Keratinocyte (primary cell): ENCODE results near the gene FBLN1. TPM values are rescaled to one million over a fixed set of nuclear protein-coding genes. Genes with fewer than 3 reads are reported as not detected.

ENCODE experiments used
- DNase-seq: peaks from one replicate; pipeline ENCODE4 v3.0.0-alpha.2; 2011; ENCODE audit warnings: low read depth, missing footprints, low spot score
- FAIRE-seq: peaks from 2 replicates; lab custom pipeline; 2011; peaks lifted over from hg19 to GRCh38; lab: Jason Lieb, UNC
- H2AFZ ChIP-seq: 2 replicates; pipeline ENCODE4 v1.6.0; 2012; ENCODE audit warnings: low read length, control low read depth, inconsistent platforms; ENCODE audit not compliant: control insufficient read depth
- H3K27ac ChIP-seq: 2 replicates; pipeline ENCODE4 v1.5.1; 2011; ENCODE audit warnings: low read length; ENCODE audit not compliant: control insufficient read depth, insufficient read depth
- H3K27me3 ChIP-seq: 3 replicates; pipeline ENCODE4 v1.6.0; 2011; ENCODE audit warnings: low read length; ENCODE audit not compliant: control insufficient read depth, insufficient read depth; ENCODE audit errors: extremely low read depth
- H3K36me3 ChIP-seq, 2 experiments: 2 replicates in 1 of 2; 3 replicates in 1 of 2; pipeline ENCODE4 v1.5.1; 2011; ENCODE audit warnings: low read length in 2 of 2, mild to moderate bottlenecking in 1 of 2; ENCODE audit not compliant: control insufficient read depth in 2 of 2, insufficient read depth in 2 of 2; ENCODE audit errors: extremely low read depth in 1 of 2
- H3K4me1 ChIP-seq: 3 replicates; pipeline ENCODE4 v1.5.1; 2011; ENCODE audit warnings: low read length; ENCODE audit not compliant: control insufficient read depth, insufficient read depth; ENCODE audit errors: extremely low read depth
- H3K4me2 ChIP-seq: 3 replicates; pipeline ENCODE4 v1.6.0; 2011; ENCODE audit warnings: low read depth, low read length; ENCODE audit not compliant: control insufficient read depth, insufficient read depth; ENCODE audit errors: extremely low read depth
- H3K4me3 ChIP-seq, 3 experiments: fragments of 200-600 bp in 1 of 3; sonication (generic) in 1 of 3; 2 replicates in 2 of 3; 3 replicates in 1 of 3; pipeline ENCODE4 v1.5.1; 2011 to 2016; ENCODE audit warnings: low read length in 3 of 3, mild to moderate bottlenecking in 3 of 3, control low read depth in 2 of 3, inconsistent platforms in 1 of 3, low read depth in 1 of 3, mixed read lengths in 1 of 3, mixed run types in 1 of 3, moderate library complexity in 1 of 3; ENCODE audit not compliant: control insufficient read depth in 2 of 3, insufficient read depth in 2 of 3; ENCODE audit errors: extremely low read depth in 1 of 3
- H3K79me2 ChIP-seq: 2 replicates; pipeline ENCODE4 v1.6.0; 2012; ENCODE audit warnings: low read length; ENCODE audit not compliant: control insufficient read depth, insufficient read depth
- H3K9ac ChIP-seq: 3 replicates; pipeline ENCODE4 v1.6.0; 2011; ENCODE audit warnings: low read length; ENCODE audit not compliant: control insufficient read depth, insufficient read depth; ENCODE audit errors: extremely low read depth
- H3K9me1 ChIP-seq: 3 replicates; pipeline ENCODE4 v1.6.0; 2011; ENCODE audit warnings: low read length; ENCODE audit not compliant: control insufficient read depth, insufficient read depth; ENCODE audit errors: extremely low read depth
- H3K9me3 ChIP-seq: 2 replicates; pipeline ENCODE4 v1.5.1; 2012; ENCODE audit warnings: low read depth, low read length; ENCODE audit not compliant: control insufficient read depth
- H4K20me1 ChIP-seq: 3 replicates; pipeline ENCODE4 v1.6.0; 2011; ENCODE audit warnings: low read length; ENCODE audit not compliant: control insufficient read depth, insufficient read depth; ENCODE audit errors: extremely low read depth
- EZH2 ChIP-seq: IDR thresholded peaks from one replicate; pipeline ENCODE4 v1.6.1; 2012; ENCODE audit warnings: inconsistent platforms, mild to moderate bottlenecking, low read length, moderate library complexity
- dilution Hi-C: fragments of 300-500 bp; cut with MboI; formaldehyde crosslinking; loops from one replicate; pipeline ENCODE4 v1.7.0; 2020; ENCODE audit warnings: low sequenced_read_pairs; ENCODE audit not compliant: extremely low pct_ligation_motif_present
- polyA plus RNA-seq, 5 experiments: library from polyadenylated mRNA; depleted of rRNA in 3 of 5; stranded (reverse) in 3 of 5; stranded (forward) in 1 of 5; unstranded in 1 of 5; fragments of >200 nt; gene quantifications; 1 replicate in 1 of 5; 2 replicates in 3 of 5; 3 replicates in 1 of 5; pipeline versions ENCODE4 v1.2.1 to v1.2.3, GENCODE V29; 2011 to 2012; ENCODE audit warnings: missing spikeins in 2 of 5, low read depth in 1 of 5, low replicate concordance in 1 of 5
- TF ChIP-seq, protein P1 (sequence below), 3 experiments: IDR thresholded peaks in 1 of 3; conservative IDR thresholded peaks in 1 of 3; optimal IDR thresholded peaks in 1 of 3; 2 replicates in 2 of 3; 3 replicates in 1 of 3; pipeline versions ENCODE3 to v1.5.1; 2011; ENCODE audit warnings: low read length in 3 of 3, mild to moderate bottlenecking in 3 of 3, moderate library complexity in 2 of 3, control low read depth in 1 of 3, inconsistent platforms in 1 of 3; ENCODE audit not compliant: insufficient read depth in 2 of 3; ENCODE audit errors: extremely low read depth in 1 of 3

FBLN1 gene
- polyA plus RNA-seq, 1 donor (not counting 4 experiments of a cell fraction or from before 2014, with no cell fraction given) = 13.7 TPM

DNA sequence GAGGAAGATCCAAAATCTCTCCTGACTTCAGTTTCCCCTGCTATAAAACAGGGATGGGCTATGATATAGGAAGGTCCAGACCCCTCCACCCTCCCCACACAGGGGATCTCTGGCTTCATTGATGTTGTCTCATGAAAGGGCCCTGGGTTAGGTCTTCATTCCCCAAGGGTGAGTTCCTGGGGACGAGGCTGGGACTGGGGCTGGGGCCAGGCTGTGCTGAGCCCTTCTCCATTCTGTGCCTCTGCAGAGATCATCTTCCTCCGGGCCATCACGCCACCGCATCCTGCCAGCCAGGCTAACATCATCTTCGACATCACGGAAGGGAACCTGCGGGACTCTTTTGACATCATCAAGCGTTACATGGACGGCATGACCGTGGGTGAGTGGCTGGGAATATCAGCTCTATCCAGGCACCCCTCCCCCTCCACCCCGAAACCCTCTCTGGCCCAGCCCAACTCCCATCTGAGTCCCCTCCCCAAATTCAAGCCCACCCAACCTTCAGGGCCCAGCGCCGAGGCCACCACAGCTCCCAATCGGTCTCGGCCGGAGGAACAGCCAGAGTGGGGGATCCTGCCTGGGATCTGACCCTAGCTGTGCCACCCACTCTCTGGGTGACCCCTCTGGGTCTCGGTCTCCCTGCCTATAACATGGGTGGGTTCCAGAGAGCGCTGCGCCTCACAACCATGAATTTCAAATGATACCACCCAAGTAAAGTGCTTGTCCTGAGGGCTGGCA, 74.2 kb downstream of the FBLN1 start:
- dilution Hi-C loops = no loop called here
- FAIRE-seq (no peak), DNase-seq (no peak)
- H3K9ac ChIP-seq = no peak overlapping the region
- no peak overlapping the region for H2AFZ ChIP-seq
- no peak overlapping the region for H3K4me2 ChIP-seq
- no peaks in the 10 kb centered on the region for H3K9me1 ChIP-seq
- H3K4me1 ChIP-seq = peaks cover 9% of the 10 kb centered on the region
- no peaks in the 10 kb centered on the region for H3K27me3 ChIP-seq
- TF ChIP-seq, protein P1, sequence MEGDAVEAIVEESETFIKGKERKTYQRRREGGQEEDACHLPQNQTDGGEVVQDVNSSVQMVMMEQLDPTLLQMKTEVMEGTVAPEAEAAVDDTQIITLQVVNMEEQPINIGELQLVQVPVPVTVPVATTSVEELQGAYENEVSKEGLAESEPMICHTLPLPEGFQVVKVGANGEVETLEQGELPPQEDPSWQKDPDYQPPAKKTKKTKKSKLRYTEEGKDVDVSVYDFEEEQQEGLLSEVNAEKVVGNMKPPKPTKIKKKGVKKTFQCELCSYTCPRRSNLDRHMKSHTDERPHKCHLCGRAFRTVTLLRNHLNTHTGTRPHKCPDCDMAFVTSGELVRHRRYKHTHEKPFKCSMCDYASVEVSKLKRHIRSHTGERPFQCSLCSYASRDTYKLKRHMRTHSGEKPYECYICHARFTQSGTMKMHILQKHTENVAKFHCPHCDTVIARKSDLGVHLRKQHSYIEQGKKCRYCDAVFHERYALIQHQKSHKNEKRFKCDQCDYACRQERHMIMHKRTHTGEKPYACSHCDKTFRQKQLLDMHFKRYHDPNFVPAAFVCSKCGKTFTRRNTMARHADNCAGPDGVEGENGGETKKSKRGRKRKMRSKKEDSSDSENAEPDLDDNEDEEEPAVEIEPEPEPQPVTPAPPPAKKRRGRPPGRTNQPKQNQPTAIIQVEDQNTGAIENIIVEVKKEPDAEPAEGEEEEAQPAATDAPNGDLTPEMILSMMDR (optimal IDR thresholded peaks at IDR 0.05 in 1 of 3, IDR thresholded peaks at IDR 0.05 in 1 of 3, conservative IDR thresholded peaks at IDR 0.05 in 1 of 3; ENCODE audit: extremely low read depth in 1 of 3, insufficient read depth in 2 of 3, low read length in 3 of 3) = no peak
- TF ChIP-seq EZH2 = no peak
- no peak overlapping the region for H3K27ac ChIP-seq
- H3K4me3 ChIP-seq = no peak overlapping the region
- no peaks in the 10 kb centered on the region for H3K36me3 ChIP-seq
- H3K79me2 ChIP-seq = no peaks in the 10 kb centered on the region
- H3K9me3 ChIP-seq = no peaks in the 10 kb centered on the region
- no peaks in the 10 kb centered on the region for H4K20me1 ChIP-seq

DNA sequence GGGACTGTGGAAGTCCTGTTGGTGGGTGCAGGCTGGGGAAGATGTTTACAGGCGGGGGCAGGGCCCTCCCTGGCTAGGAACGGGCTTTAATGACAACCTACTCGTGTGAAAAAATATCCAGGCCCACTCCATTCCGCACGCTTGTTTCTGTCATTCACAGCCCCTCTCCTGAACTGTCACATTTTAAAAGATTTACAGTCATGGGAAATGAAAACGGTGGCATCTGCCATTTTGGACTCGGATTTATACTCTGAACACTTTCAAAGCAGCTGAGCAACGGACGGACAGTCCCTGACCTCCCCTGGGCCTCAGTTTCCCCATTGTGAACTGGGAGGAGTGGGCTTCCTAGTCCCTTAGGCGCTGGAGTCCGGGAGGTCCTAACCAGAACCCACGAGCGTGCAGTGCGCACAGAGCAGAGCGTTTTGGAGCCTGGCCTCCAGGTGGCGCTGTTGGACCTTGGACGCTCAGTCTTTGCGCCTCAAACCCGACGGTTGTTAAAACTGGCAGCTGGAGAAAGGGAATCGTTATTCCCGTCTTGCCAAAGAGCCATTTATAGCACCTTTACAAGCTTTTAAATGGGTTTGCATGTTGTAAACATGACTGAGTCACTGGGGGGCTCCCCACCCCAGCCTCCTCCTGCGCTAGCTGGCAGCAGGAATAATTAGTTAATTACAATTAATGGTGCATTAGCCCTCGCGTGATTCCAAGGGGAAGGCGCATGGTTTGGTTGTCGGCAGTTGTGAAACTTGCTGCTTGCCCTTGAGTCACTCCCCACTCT, 75.3 kb downstream of the FBLN1 start:
- DNase-seq = peak; percentile 41
- TF ChIP-seq, protein P1 (optimal IDR thresholded peaks at IDR 0.05 in 1 of 3, IDR thresholded peaks at IDR 0.05 in 1 of 3, conservative IDR thresholded peaks at IDR 0.05 in 1 of 3; ENCODE audit: extremely low read depth in 1 of 3, insufficient read depth in 2 of 3, low read length in 3 of 3) = peak; percentile 94 to 97 (median 96)
- no peak for TF ChIP-seq EZH2
- Histone ChIP-seq H4K20me1 (no peaks in the 10 kb centered on the region), H3K4me3 (no peak overlapping the region), H2AFZ (peak overlapping the region; percentile 16), H3K9me3 (no peaks in the 10 kb centered on the region), H3K79me2 (no peaks in the 10 kb centered on the region), H3K36me3 (no peaks in the 10 kb centered on the region), H3K27me3 (no peaks in the 10 kb centered on the region), H3K9me1 (no peaks in the 10 kb centered on the region), H3K4me1 (peaks cover 2% of the 10 kb centered on the region), H3K4me2 (peak overlapping the region; percentile 37), H3K9ac (peak overlapping the region; percentile 23), H3K27ac (no peak overlapping the region)
- FAIRE-seq = peak; percentile 77
- dilution Hi-C loops = no loop called here
